ENCODE measurements around the gene PHC2. TPM values are rescaled to one million over a fixed set of nuclear protein-coding genes. Genes with fewer than 3 reads are reported as not detected.
A peak's percentile ranks its signal among the peaks of the same experiment; 100 is the strongest.

The PHC2 gene
- total and polyA plus RNA-seq, 2 of the 13 experiments (the other 11 are each of a cell fraction or from before 2014, with no cell fraction given): 52.5 to 84.9 TPM

- Histone ChIP-seq H3K27ac (ENCODE audit: extremely low read length, insufficient read depth, low read length) (peak overlapping the region; percentile 92), H4K20me1 (ENCODE audit: insufficient read depth, low read length) (0 out of 2 replicates have a peak, but pooled peaks cover 2% of the 10 kb centered on the region), H3K4me1 (ENCODE audit: insufficient read depth, low read length) (peaks cover 82% of the 10 kb centered on the region), H3K36me3 (replicated peaks in 1 of 2; ENCODE audit: control insufficient read depth in 1 of 2, insufficient read depth in 2 of 2, low read length in 2 of 2) (peaks cover 2 to 18% of the 10 kb centered on the region in 2 experiments; a peak in 2 of 5 replicates), H3K27me3 (ENCODE audit: control insufficient read depth in 1 of 2, insufficient read depth in 2 of 2, low read length in 2 of 2) (no peaks in the 10 kb centered on the region; a peak in 1 of 5 replicates), H2AFZ (ENCODE audit: low read length) (no peak overlapping the region), H3K9ac (ENCODE audit: insufficient read depth, low read depth, low read length) (peak overlapping the region; percentile 81), H3K4me2 (ENCODE audit: low read depth, low read length) (peak overlapping the region; percentile 88), H3K4me3 (replicated peaks in 1 of 3; ENCODE audit: insufficient read depth in 1 of 3, low read depth in 2 of 3, low read length in 3 of 3) (peak overlapping the region; percentile 82 to 94 (median 88)), H3K79me2 (ENCODE audit: insufficient read depth, low read length) (peaks cover 67% of the 10 kb centered on the region), H3K9me3 (ENCODE audit: low read length) (no peaks in the 10 kb centered on the region)
- no peak for FAIRE-seq
- BruUV-seq (replicated peaks): TSS peak; percentile 91
- peak; percentile 27 for ATAC-seq
- in situ Hi-C loops (cut with HindIII; ENCODE audit: extremely low pct_ligation_motif_present, low pct_unique_long_range_greater_than_20kb) (no loop called here), intact Hi-C loops (cut with micrococcal nuclease; ENCODE audit: unreplicated experiment) (loop anchor here (1.0 kb wide), 1 partner anchor 220 kb away; no protein-coding TSS in a partner anchor)
- POLR2A ChIA-PET: interaction anchor here (0.9 to 2.7 kb wide), 10 partner anchors 9 to 93 kb away, joined by 3 to 16 read pairs (median 6); partner anchors contain the start of gene A3GALT2
- CTCF ChIA-PET (ENCODE audit: low intra/inter-chr PET ratio, low total read pairs): no interaction called here
- DNase-seq (ENCODE audit: low spot score): peak; percentile 61
- WGBS (ENCODE audit: low lambda C conversion rate): 0% methylated on average over 5 of the region's 5 CpGs
- TF ChIP-seq TFE3 (CRISPR knock-in tag; IDR thresholded peaks at IDR 0.05) (0 out of 2 replicates have a peak, but pooled peaks have one; percentile 14), ZNF530 (CRISPR knock-in tag; IDR thresholded peaks at IDR 0.05; ENCODE audit: low read depth) (0 out of 2 replicates have a peak, but pooled peaks have one; percentile 28), YEATS2 (CRISPR knock-in tag; IDR thresholded peaks at IDR 0.05; ENCODE audit: borderline replicate concordance) (0 out of 2 replicates have a peak, but pooled peaks have one; percentile 5), ZNF431 (CRISPR knock-in tag; IDR thresholded peaks at IDR 0.05; ENCODE audit: borderline replicate concordance, low read depth) (peak; percentile 85; the same call in 1 of the 2 replicates), MXD4 (CRISPR knock-in tag; IDR thresholded peaks at IDR 0.05) (peak; percentile 51), MIXL1 (CRISPR knock-in tag; IDR thresholded peaks at IDR 0.05) (no peak), SOX13 (IDR thresholded peaks at IDR 0.05) (peak; percentile 37; the same call in 1 of the 2 replicates), SOX13 (CRISPR knock-in tag; conservative IDR thresholded peaks at IDR 0.05 in 1 of 2, IDR thresholded peaks at IDR 0.05 in 1 of 2) (no peak), MED8 (CRISPR knock-in tag; IDR thresholded peaks at IDR 0.05; ENCODE audit: insufficient replicate concordance) (no peak), SNRNP70 (IDR thresholded peaks at IDR 0.05; ENCODE audit: low read depth, low read length) (no peak), E2F1 (CRISPR knock-in tag; IDR thresholded peaks at IDR 0.05) (0 out of 2 replicates have a peak, but pooled peaks have one; percentile 39), TFDP2 (CRISPR knock-in tag; IDR thresholded peaks at IDR 0.05) (peak; percentile 61), ZNF609 (CRISPR knock-in tag; IDR thresholded peaks at IDR 0.05; ENCODE audit: borderline replicate concordance) (peak; percentile 10; the same call in 1 of the 2 replicates), NPAS2 (CRISPR knock-in tag; IDR thresholded peaks at IDR 0.05; ENCODE audit: borderline replicate concordance) (no peak), ZNF547 (CRISPR knock-in tag; IDR thresholded peaks at IDR 0.05) (no peak), PHF8 (CRISPR knock-in tag; IDR thresholded peaks at IDR 0.05) (peak; percentile 20; the same call in 1 of the 2 replicates)
Measured at GRCh38 chr1:33347650-33347992, 83.3 kb downstream of the PHC2 start.

Measured in HepG2 (cell line).